ENCODE measurements around the gene ITIH1.
"Not testable (repeated sequence)": the region's sequence is repeated elsewhere in the genome, so short reads cannot be mapped to it uniquely, and the experiment has no call there.

ITIH1 gene

GRCh38 chr3:52774901-52775864 is 2.2 kb upstream of the ITIH1 start:
- no peak overlapping the region for H3K27ac ChIP-seq

GRCh38 chr3:52775877-52776276 is 1.5 kb upstream of the ITIH1 start:
- no peak overlapping the region for H3K27ac ChIP-seq
- TF ChIP-seq ZFX (IDR thresholded peaks at IDR 0.05): no peak
- no peak for TF ChIP-seq CTCF (conservative IDR thresholded peaks at IDR 0.05)

More at GRCh38 chr3:52774901-52775864, 2.2 kb upstream of the ITIH1 start:
- TF ChIP-seq ZFX (IDR thresholded peaks at IDR 0.05) (no peak), CTCF (conservative IDR thresholded peaks at IDR 0.05) (no peak)

GRCh38 chr3:52776486-52776885 is 913 bp upstream of the ITIH1 start:
- H3K27ac ChIP-seq: not testable (repeated sequence)

GRCh38 chr3:52777959-52778805 is 783 bp downstream of the ITIH1 start:
- TF ChIP-seq CTCF (conservative IDR thresholded peaks at IDR 0.05) (no peak), ZFX (IDR thresholded peaks at IDR 0.05) (no peak)
- no peak overlapping the region for H3K27ac ChIP-seq

- TF ChIP-seq ZFX (IDR thresholded peaks at IDR 0.05) (no peak), CTCF (conservative IDR thresholded peaks at IDR 0.05) (no peak)
- H3K27ac ChIP-seq: no peak overlapping the region
These were observed 1.8 kb downstream of the ITIH1 start for GRCh38 chr3:52779011-52779836.

- H3K27ac ChIP-seq: no peak overlapping the region
- TF ChIP-seq ZFX (IDR thresholded peaks at IDR 0.05) (no peak), CTCF (conservative IDR thresholded peaks at IDR 0.05) (no peak)
These were observed 2.6 kb downstream of the ITIH1 start for GRCh38 chr3:52779837-52780585.

- TF ChIP-seq CTCF (conservative IDR thresholded peaks at IDR 0.05): no peak
- TF ChIP-seq ZFX (IDR thresholded peaks at IDR 0.05): no peak
- H3K27ac ChIP-seq: no peak overlapping the region
These were observed 4.3 kb downstream of the ITIH1 start for GRCh38 chr3:52781741-52782140.
